ENCODE data around the gene COL10A1. TPM values are rescaled to one million over a fixed set of nuclear protein-coding genes. Genes with fewer than 3 reads are reported as not detected.

Gene COL10A1
- total RNA-seq, 2 donors from 2014 or later: 0.26 to 4.9 TPM

DNA sequence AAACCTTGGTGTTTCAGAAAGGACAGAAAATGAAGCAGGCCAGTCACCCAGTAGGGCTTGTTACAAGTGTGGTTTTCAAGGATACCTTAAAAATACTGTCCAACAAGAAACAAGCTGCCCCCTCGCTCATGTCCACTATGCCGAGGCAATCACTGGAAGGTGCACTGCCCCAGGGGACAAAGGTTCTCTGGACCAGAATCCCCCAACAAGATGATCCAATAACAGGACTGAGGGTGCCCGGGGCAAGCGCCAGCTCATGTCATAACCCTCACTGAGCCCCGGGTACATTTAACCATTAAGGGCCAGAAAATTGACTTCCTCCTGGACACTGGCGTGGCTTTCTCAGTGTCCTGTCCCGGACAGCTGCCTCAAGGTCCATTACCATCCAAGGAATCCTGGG, 31.9 kb downstream of the COL10A1 start:
- Histone ChIP-seq H3K9me3 (peaks cover 0 to 10% (median 0%) of the 10 kb centered on the region in 3 donors), H3K36me3 (replicated peaks in 1 of 2; ENCODE audit: insufficient read depth in 1 of 2, low read depth in 2 of 2) (no peaks in the 10 kb centered on the region), H3K27ac (no peak overlapping the region), H3K27me3 (no peaks in the 10 kb centered on the region), H3K4me1 (peaks cover 1% of the 10 kb centered on the region), H3K4me3 (no peak overlapping the region)
- DNase-seq (no peak), ATAC-seq (no peak)
- WGBS, 2 donors: 86 to 93% methylated on average over 4 to 7 of the region's 7 CpGs
- no peak for TF ChIP-seq POLR2A (IDR thresholded peaks at IDR 0.05)
- TF ChIP-seq, protein P1, sequence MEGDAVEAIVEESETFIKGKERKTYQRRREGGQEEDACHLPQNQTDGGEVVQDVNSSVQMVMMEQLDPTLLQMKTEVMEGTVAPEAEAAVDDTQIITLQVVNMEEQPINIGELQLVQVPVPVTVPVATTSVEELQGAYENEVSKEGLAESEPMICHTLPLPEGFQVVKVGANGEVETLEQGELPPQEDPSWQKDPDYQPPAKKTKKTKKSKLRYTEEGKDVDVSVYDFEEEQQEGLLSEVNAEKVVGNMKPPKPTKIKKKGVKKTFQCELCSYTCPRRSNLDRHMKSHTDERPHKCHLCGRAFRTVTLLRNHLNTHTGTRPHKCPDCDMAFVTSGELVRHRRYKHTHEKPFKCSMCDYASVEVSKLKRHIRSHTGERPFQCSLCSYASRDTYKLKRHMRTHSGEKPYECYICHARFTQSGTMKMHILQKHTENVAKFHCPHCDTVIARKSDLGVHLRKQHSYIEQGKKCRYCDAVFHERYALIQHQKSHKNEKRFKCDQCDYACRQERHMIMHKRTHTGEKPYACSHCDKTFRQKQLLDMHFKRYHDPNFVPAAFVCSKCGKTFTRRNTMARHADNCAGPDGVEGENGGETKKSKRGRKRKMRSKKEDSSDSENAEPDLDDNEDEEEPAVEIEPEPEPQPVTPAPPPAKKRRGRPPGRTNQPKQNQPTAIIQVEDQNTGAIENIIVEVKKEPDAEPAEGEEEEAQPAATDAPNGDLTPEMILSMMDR (IDR thresholded peaks at IDR 0.05): no peak
- intact Hi-C loops (cut with DNase I): no loop called here

DNA sequence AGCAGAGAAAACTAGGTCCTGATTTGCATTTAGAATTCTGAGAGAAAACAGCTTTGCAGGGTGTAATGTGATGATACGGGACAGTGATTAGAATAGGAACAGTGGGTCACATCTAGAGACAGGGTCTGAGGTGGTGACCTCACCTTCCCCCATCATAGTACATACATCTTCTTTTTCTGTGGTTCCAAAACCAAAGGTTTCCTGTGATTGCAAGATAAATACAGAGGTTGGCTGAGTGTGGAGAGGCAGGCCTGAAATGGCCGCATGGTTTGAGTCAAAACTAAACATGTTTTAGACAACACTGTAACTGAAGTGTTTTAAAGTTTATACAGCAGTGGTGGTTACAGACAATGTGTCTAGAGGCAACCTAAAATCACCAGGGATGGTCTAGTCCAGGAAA, 35.7 kb downstream of the COL10A1 start:
- DNase-seq: no peak
- Histone ChIP-seq H3K4me1 (no peaks in the 10 kb centered on the region), H3K36me3 (replicated peaks in 1 of 2; ENCODE audit: insufficient read depth in 1 of 2, low read depth in 2 of 2) (no peaks in the 10 kb centered on the region), H3K4me3 (no peak overlapping the region), H3K9me3 (no peaks in the 10 kb centered on the region), H3K27ac (no peak overlapping the region), H3K27me3 (no peaks in the 10 kb centered on the region)
- TF ChIP-seq, protein P1 (IDR thresholded peaks at IDR 0.05): no peak
- intact Hi-C loops (cut with DNase I): no loop called here
- 86 to 89% methylated on average over 2 of the region's 2 CpGs for whole genome bisulfite sequencing, 2 donors
- no peak for ATAC-seq

DNA sequence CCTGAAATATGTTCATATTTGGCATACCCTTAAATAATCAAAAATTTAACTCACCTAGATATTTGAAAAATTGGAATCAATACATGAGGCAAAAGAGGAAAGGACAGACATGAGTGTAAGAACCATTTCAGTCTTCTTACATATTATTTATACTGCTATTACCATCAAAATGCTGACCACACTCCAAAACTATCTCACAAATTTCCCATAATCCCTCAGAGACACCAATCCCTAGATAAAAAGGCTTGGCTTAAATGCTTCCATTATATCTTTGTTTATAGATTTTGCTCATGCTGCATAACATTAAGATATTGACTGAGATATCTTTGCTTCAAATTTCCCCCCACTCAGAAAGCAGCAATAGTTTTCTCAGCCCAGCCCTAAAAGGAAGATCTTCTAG, 37.0 kb downstream of the COL10A1 start:
- intact Hi-C loops (cut with DNase I): no loop called here
- Histone ChIP-seq H3K36me3 (replicated peaks in 1 of 2; ENCODE audit: insufficient read depth in 1 of 2, low read depth in 2 of 2) (no peaks in the 10 kb centered on the region), H3K27me3 (no peaks in the 10 kb centered on the region), H3K9me3 (no peaks in the 10 kb centered on the region), H3K27ac (no peak overlapping the region), H3K4me1 (no peaks in the 10 kb centered on the region), H3K4me3 (no peak overlapping the region)
- TF ChIP-seq, protein P1 (IDR thresholded peaks at IDR 0.05): no peak
- TF ChIP-seq POLR2A (IDR thresholded peaks at IDR 0.05): no peak
- no peak for ATAC-seq
- no peak for DNase-seq

DNA sequence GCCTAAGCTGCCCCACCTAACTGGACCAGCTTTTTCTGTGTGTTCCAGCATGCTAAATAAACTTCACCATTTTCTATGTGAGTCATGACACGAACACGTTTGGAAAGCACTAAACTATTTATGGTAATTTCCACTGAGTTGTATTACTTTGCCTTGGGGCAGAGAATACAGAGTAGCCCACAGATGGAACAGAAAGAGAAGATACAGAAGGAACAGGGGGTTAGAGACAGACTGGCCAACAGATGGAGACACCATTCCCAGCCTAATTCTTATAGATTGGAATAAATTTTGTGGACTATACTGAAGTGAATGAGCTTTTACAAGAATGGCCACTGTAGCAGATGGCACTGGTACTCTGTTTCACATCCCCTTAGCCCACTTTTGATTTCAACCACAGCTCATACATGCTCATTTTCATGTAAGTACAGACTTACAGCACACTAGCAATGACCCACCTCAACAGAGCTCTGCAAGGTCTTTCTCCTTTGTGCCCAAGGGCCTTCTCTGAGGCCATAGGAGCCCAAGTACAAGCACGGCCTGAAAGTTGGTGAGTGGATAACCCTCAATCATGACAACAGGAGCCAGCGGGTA, 38.4 kb downstream of the COL10A1 start:
- H3K4me1 ChIP-seq: no peaks in the 10 kb centered on the region
- ATAC-seq (no peak), DNase-seq (no peak)
- no peak overlapping the region for H3K27ac ChIP-seq
- no peaks in the 10 kb centered on the region for H3K27me3 ChIP-seq
- 73 to 76% methylated on average over 4 of the region's 4 CpGs for WGBS, 2 donors
- intact Hi-C loops (cut with DNase I): no loop called here
- no peak overlapping the region for H3K4me3 ChIP-seq
- no peaks in the 10 kb centered on the region for H3K36me3 ChIP-seq (replicated peaks in 1 of 2; ENCODE audit: insufficient read depth in 1 of 2, low read depth in 2 of 2)
- TF ChIP-seq, protein P1 (IDR thresholded peaks at IDR 0.05): no peak
- TF ChIP-seq POLR2A (IDR thresholded peaks at IDR 0.05): no peak
- no peaks in the 10 kb centered on the region for H3K9me3 ChIP-seq

DNA sequence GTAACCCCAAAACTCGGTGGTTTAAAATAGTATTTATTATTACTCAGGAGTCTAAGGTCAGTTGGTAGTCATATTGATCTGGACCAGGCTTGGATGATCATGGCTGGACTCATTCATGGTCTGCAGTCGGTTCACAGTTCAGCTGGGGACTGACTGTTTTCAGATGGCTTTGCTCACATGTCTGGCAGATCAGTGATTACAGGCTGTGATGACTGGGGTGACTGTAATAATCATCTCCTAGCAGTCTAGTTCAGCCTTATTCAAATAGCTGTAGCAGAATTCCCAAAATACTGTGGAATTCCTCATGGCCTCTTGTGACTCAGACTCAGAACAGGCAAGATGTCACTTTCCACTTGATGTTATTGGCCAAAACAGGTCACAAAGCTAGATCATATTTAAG, 41.6 kb downstream of the COL10A1 start:
- Histone ChIP-seq H3K27me3 (no peaks in the 10 kb centered on the region), H3K4me1 (no peaks in the 10 kb centered on the region), H3K9me3 (no peaks in the 10 kb centered on the region), H3K27ac (no peak overlapping the region), H3K36me3 (replicated peaks in 1 of 2; ENCODE audit: insufficient read depth in 1 of 2, low read depth in 2 of 2) (no peaks in the 10 kb centered on the region), H3K4me3 (no peak overlapping the region)
- DNase-seq (no peak), ATAC-seq (no peak)
- 69 to 87% methylated on average over 2 of the region's 2 CpGs for WGBS, 2 donors
- TF ChIP-seq, protein P1 (IDR thresholded peaks at IDR 0.05): no peak
- no peak for TF ChIP-seq POLR2A (IDR thresholded peaks at IDR 0.05)
- intact Hi-C loops (cut with DNase I): no loop called here
